ENCODE measurements around the gene IL27RA. TPM values are rescaled to one million over a fixed set of nuclear protein-coding genes. Genes with fewer than 3 reads are reported as not detected.

Gene IL27RA
- total RNA-seq, 1 experiment from 2014 or later, result 10.2 TPM

DNA sequence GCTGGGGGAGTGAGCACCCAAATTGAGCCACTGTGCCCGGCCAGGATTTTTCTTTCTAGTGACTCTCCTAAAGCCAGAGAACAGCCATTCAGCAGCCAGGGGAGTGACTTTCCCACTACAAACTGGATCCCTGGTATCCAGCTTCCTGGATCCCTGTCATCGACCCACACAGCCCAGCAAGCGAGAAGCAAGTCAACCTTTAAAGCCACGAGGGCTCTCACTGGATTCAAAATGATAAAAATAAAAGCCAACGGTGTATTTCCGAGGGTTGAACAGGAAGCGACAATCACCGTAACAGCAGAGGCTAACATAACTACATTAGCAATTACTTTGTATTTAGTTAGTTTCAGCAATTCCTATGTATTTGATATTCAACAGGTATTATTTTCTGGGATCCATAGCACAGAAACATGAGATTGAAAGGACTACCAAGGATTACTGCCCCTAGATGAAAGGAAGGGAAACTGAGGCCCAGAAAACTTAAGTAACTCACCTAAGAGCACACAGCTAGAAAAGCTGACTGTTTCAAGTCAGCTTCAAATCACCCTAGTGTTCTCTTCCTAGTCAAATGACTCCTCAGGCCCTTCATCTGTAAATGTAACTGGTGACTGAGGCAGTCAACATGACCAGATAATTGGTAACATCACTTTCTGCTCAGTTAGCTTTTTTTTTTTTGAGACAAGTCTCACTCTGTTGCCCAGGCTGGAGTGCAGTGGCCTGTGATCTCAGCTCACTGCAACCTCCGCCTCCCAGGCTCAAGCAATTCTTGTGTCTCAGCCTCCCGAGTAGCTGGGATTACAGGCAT lies 28.1 kb upstream of the IL27RA start:
- intact Hi-C loops (cut with micrococcal nuclease; ENCODE audit: unreplicated experiment), result no loop called here
- peaks cover 12% of the 10 kb centered on the region for H3K4me1 ChIP-seq (ENCODE audit: control insufficient read depth, insufficient read depth, low read length)
- ChIA-PET CTCF (interaction anchor here (0.6 kb wide), 1 partner anchor 107 kb away, joined by 5 read pairs; no protein-coding TSS in a partner anchor), POLR2A (interaction anchor here (0.6 kb wide), 2 partner anchors 120 to 123 kb away, joined by 5 to 25 read pairs; no protein-coding TSS in a partner anchor)
- peak overlapping the region; percentile 29; the same call in 1 of the 2 replicates for H3K27ac ChIP-seq (ENCODE audit: low read length)
- no peaks in the 10 kb centered on the region; the same call in 1 of the 2 replicates for H3K36me3 ChIP-seq (ENCODE audit: control insufficient read depth, insufficient read depth, low read length)
- TSS peak; percentile 47 for BruUV-seq (replicated peaks)
- TF ChIP-seq POLR2AphosphoS5 (IDR thresholded peaks at IDR 0.05; ENCODE audit: low read depth, low read length) (no peak), TCF7L2 (IDR thresholded peaks at IDR 0.05; ENCODE audit: low read depth, low read length) (no peak), SIN3A (IDR thresholded peaks at IDR 0.05; ENCODE audit: borderline replicate concordance, insufficient read depth, low read depth, low read length) (no peak)
- TF ChIP-seq, protein P1, sequence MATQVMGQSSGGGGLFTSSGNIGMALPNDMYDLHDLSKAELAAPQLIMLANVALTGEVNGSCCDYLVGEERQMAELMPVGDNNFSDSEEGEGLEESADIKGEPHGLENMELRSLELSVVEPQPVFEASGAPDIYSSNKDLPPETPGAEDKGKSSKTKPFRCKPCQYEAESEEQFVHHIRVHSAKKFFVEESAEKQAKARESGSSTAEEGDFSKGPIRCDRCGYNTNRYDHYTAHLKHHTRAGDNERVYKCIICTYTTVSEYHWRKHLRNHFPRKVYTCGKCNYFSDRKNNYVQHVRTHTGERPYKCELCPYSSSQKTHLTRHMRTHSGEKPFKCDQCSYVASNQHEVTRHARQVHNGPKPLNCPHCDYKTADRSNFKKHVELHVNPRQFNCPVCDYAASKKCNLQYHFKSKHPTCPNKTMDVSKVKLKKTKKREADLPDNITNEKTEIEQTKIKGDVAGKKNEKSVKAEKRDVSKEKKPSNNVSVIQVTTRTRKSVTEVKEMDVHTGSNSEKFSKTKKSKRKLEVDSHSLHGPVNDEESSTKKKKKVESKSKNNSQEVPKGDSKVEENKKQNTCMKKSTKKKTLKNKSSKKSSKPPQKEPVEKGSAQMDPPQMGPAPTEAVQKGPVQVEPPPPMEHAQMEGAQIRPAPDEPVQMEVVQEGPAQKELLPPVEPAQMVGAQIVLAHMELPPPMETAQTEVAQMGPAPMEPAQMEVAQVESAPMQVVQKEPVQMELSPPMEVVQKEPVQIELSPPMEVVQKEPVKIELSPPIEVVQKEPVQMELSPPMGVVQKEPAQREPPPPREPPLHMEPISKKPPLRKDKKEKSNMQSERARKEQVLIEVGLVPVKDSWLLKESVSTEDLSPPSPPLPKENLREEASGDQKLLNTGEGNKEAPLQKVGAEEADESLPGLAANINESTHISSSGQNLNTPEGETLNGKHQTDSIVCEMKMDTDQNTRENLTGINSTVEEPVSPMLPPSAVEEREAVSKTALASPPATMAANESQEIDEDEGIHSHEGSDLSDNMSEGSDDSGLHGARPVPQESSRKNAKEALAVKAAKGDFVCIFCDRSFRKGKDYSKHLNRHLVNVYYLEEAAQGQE (IDR thresholded peaks at IDR 0.05; ENCODE audit: insufficient read depth in 1 of 2, low read depth in 2 of 2, low read length in 1 of 2), result no peak
- TF ChIP-seq, protein P2, sequence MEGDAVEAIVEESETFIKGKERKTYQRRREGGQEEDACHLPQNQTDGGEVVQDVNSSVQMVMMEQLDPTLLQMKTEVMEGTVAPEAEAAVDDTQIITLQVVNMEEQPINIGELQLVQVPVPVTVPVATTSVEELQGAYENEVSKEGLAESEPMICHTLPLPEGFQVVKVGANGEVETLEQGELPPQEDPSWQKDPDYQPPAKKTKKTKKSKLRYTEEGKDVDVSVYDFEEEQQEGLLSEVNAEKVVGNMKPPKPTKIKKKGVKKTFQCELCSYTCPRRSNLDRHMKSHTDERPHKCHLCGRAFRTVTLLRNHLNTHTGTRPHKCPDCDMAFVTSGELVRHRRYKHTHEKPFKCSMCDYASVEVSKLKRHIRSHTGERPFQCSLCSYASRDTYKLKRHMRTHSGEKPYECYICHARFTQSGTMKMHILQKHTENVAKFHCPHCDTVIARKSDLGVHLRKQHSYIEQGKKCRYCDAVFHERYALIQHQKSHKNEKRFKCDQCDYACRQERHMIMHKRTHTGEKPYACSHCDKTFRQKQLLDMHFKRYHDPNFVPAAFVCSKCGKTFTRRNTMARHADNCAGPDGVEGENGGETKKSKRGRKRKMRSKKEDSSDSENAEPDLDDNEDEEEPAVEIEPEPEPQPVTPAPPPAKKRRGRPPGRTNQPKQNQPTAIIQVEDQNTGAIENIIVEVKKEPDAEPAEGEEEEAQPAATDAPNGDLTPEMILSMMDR (IDR thresholded peaks at IDR 0.05), result no peak
- H3K4me3 ChIP-seq (ENCODE audit: low read depth in 2 of 2, low read length in 2 of 2), result no peak overlapping the region
- DNase-seq (ENCODE audit: low read depth, low spot score) (no peak), ATAC-seq (no peak)
- no peaks in the 10 kb centered on the region; the same call in 1 of the 2 replicates for H3K9me3 ChIP-seq (ENCODE audit: control insufficient read depth, insufficient read depth, low read depth, low read length)
- in situ Hi-C loops (cut with HindIII; ENCODE audit: low pct_unique_long_range_greater_than_20kb, low sequenced_read_pairs), result no loop called here
- H3K27me3 ChIP-seq (ENCODE audit: control insufficient read depth, insufficient read depth, low read length), result no peaks in the 10 kb centered on the region

DNA sequence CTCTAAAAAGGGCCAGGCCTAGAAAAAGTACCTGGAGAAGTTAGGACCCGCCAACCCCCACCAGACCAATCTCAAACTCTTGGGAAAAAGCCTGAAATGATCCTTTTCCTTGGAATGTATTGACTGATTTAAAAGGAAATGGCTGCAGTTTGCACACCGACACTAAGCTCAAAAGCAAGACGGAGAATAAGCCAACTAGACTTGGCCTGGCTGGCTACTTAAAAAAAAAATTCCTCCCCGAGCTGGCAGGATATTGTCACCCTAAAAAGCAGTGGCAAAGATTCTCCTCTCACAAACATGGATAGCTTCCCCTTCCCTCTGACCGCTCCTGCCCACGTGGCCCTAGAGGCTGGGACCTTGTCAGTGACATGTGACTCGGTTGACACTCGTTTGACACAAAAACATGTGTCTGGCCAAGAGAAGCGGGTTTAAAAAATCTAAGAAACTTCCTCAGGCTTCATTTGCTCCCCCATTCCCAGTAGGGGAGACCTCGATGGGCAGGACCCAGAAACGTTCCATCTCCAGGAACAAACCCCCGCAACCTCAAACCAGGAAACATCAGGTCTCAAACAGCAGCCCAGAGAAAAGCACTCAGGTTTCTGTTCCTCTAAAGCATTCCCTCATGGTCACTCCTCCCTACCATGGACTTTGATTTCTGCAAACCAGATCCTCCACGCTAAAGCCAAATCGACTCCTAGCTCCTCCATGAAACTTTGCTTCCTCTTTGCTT lies 26.8 kb upstream of the IL27RA start:
- intact Hi-C loops (cut with micrococcal nuclease; ENCODE audit: unreplicated experiment) (no loop called here), in situ Hi-C loops (cut with HindIII; ENCODE audit: low pct_unique_long_range_greater_than_20kb, low sequenced_read_pairs) (no loop called here)

More for the DNA sequence above, 26.8 kb upstream of the IL27RA start:
- H3K4me1 ChIP-seq (ENCODE audit: control insufficient read depth, insufficient read depth, low read length), result peaks cover 12% of the 10 kb centered on the region
- peak overlapping the region; percentile 54 to 66 for H3K4me3 ChIP-seq (ENCODE audit: low read depth in 2 of 2, low read length in 2 of 2)
- no peaks in the 10 kb centered on the region for H3K9me3 ChIP-seq (ENCODE audit: control insufficient read depth, insufficient read depth, low read depth, low read length)
- peak overlapping the region; percentile 91 for H3K27ac ChIP-seq (ENCODE audit: low read length)
- TF ChIP-seq, protein P1 (IDR thresholded peaks at IDR 0.05; ENCODE audit: insufficient read depth in 1 of 2, low read depth in 2 of 2, low read length in 1 of 2), result no peak
- no peak for TF ChIP-seq SIN3A (IDR thresholded peaks at IDR 0.05; ENCODE audit: borderline replicate concordance, insufficient read depth, low read depth, low read length)
- TF ChIP-seq, protein P2 (IDR thresholded peaks at IDR 0.05), result no peak
- no peak for TF ChIP-seq TCF7L2 (IDR thresholded peaks at IDR 0.05; ENCODE audit: low read depth, low read length)
- no peak for TF ChIP-seq POLR2AphosphoS5 (IDR thresholded peaks at IDR 0.05; ENCODE audit: low read depth, low read length)
- H3K27me3 ChIP-seq (ENCODE audit: control insufficient read depth, insufficient read depth, low read length), result no peaks in the 10 kb centered on the region
- CTCF ChIA-PET, result no interaction called here
- H3K36me3 ChIP-seq (ENCODE audit: control insufficient read depth, insufficient read depth, low read length), result no peaks in the 10 kb centered on the region; the same call in 1 of the 2 replicates
- ATAC-seq, result no peak
- no peak for DNase-seq (ENCODE audit: low read depth, low spot score)
- POLR2A ChIA-PET, result interaction anchor here (0.7 kb wide), 1 partner anchor 851 kb away, joined by 5 read pairs; no protein-coding TSS in a partner anchor
- BruUV-seq (replicated peaks), result no TSS peak

All from Panc1 (cell line).